ENCODE data around the gene CHSY1.

CHSY1 gene

GRCh38 chr15:101149864-101150722 lies 101.8 kb downstream of the CHSY1 start:
- no peak for DNase-seq

- DNase-seq, result no peak
Observed at GRCh38 chr15:101148881-101149664, 102.8 kb downstream of the CHSY1 start.

- no peak for DNase-seq
Observed at GRCh38 chr15:101148166-101148880, 103.5 kb downstream of the CHSY1 start.

- DNase-seq, result no peak
Observed at GRCh38 chr15:101147181-101147580, 104.7 kb downstream of the CHSY1 start.

GRCh38 chr15:101146118-101146702 lies 105.6 kb downstream of the CHSY1 start:
- DNase-seq, result no peak

- no peak for DNase-seq
Observed at GRCh38 chr15:101145362-101145761, 106.5 kb downstream of the CHSY1 start.

GRCh38 chr15:101143321-101143720 lies 108.5 kb downstream of the CHSY1 start:
- DNase-seq, result no peak

GRCh38 chr15:101142711-101143110 lies 109.1 kb downstream of the CHSY1 start:
- DNase-seq, result no peak

GRCh38 chr15:101141926-101142527 lies 109.8 kb downstream of the CHSY1 start:
- DNase-seq, result no peak

GRCh38 chr15:101140697-101141065 lies 111.2 kb downstream of the CHSY1 start:
- no peak for DNase-seq

- DNase-seq, result no peak
Observed at GRCh38 chr15:101139986-101140696, 111.7 kb downstream of the CHSY1 start.

- DNase-seq, result no peak
Observed at GRCh38 chr15:101138913-101139880, 112.7 kb downstream of the CHSY1 start.

- no peak for DNase-seq
Observed at GRCh38 chr15:101138086-101138660, 113.7 kb downstream of the CHSY1 start.

GRCh38 chr15:101137312-101137940 lies 114.4 kb downstream of the CHSY1 start:
- DNase-seq, result no peak

GRCh38 chr15:101136381-101137268 lies 115.2 kb downstream of the CHSY1 start:
- DNase-seq, result no peak

GRCh38 chr15:101135532-101136166 lies 116.2 kb downstream of the CHSY1 start:
- DNase-seq, result peak; percentile 15

GRCh38 chr15:101134780-101135179 lies 117.1 kb downstream of the CHSY1 start:
- DNase-seq, result no peak

- DNase-seq, result no peak
Observed at GRCh38 chr15:101133751-101134261, 118.0 kb downstream of the CHSY1 start.

All from CD4-positive, alpha-beta T cell treated with Interleukin-10 for 1 hour (primary cell).